Fibroblast of lung (primary cell): ENCODE data around the gene PLXNB1. TPM values are rescaled to one million over a fixed set of nuclear protein-coding genes. Genes with fewer than 3 reads are reported as not detected.

Experiments
- DNase-seq, 2 donors: peaks; one replicate each; pipeline versions ENCODE4 v3.0.0 to v3.0.0-alpha.2; 2010; ENCODE audit warnings: low read depth in 2 of 2
- H2AFZ ChIP-seq: 2 replicates; pipeline ENCODE4 v1.5.1; 2012; ENCODE audit warnings: low read length, control low read depth, inconsistent platforms
- H3K27ac ChIP-seq: 2 replicates; pipeline ENCODE4 v1.5.1; 2011; ENCODE audit warnings: low read length, control low read depth; ENCODE audit not compliant: insufficient read depth
- H3K27me3 ChIP-seq: 2 replicates; pipeline ENCODE4 v1.5.1; 2011; ENCODE audit warnings: mild to moderate bottlenecking, low read length; ENCODE audit not compliant: control insufficient read depth, insufficient read depth
- H3K36me3 ChIP-seq: 2 replicates; pipeline ENCODE4 v1.5.1; 2011; ENCODE audit warnings: low read length; ENCODE audit not compliant: control insufficient read depth, insufficient read depth
- H3K4me1 ChIP-seq: 2 replicates; pipeline ENCODE4 v1.5.1; 2011; ENCODE audit warnings: low read length; ENCODE audit not compliant: control insufficient read depth, insufficient read depth; ENCODE audit errors: extremely low read depth
- H3K4me2 ChIP-seq: 2 replicates; pipeline ENCODE4 v1.5.1; 2011; ENCODE audit warnings: low read length, control low read depth; ENCODE audit not compliant: insufficient read depth; ENCODE audit errors: extremely low read depth
- H3K4me3 ChIP-seq, 4 experiments: fragments of 200-600 bp in 1 of 4; sonication (generic) in 1 of 4; replicated peaks in 1 of 4; 2 replicates each; pipeline ENCODE4 v1.5.1; 2011 to 2016; ENCODE audit warnings: low read length in 4 of 4, low read depth in 3 of 4, mild to moderate bottlenecking in 3 of 4, control low read depth in 2 of 4, inconsistent platforms in 1 of 4, mixed read lengths in 1 of 4; ENCODE audit not compliant: insufficient read depth in 1 of 4; ENCODE audit errors: control extremely low read depth in 1 of 4
- H3K79me2 ChIP-seq: 2 replicates; pipeline ENCODE4 v1.5.1; 2012; ENCODE audit warnings: mild to moderate bottlenecking, low read length, inconsistent platforms; ENCODE audit not compliant: control insufficient read depth, insufficient read depth
- H3K9ac ChIP-seq: 2 replicates; pipeline ENCODE4 v1.5.1; 2011; ENCODE audit warnings: mild to moderate bottlenecking, low read length, control low read depth; ENCODE audit not compliant: insufficient read depth
- H3K9me3 ChIP-seq: 2 replicates; pipeline ENCODE4 v1.5.1; 2012; ENCODE audit warnings: low read depth, low read length; ENCODE audit not compliant: control insufficient read depth, insufficient read depth
- H4K20me1 ChIP-seq: 2 replicates; pipeline ENCODE4 v1.5.1; 2011; ENCODE audit warnings: low read length; ENCODE audit not compliant: control insufficient read depth, insufficient read depth; ENCODE audit errors: extremely low read depth
- CTCF ChIP-seq, 2 donors: IDR thresholded peaks in 1 of 2; conservative IDR thresholded peaks in 1 of 2; 1 replicate in 1 of 2; 2 replicates in 1 of 2; pipeline ENCODE4 v1.5.1; 2011 to 2012; ENCODE audit warnings: low read length in 2 of 2, control low read depth in 1 of 2, inconsistent platforms in 1 of 2, low read depth in 1 of 2, mild to moderate bottlenecking in 1 of 2
- EZH2 ChIP-seq: IDR thresholded peaks from 2 replicates; pipeline ENCODE4 v1.5.1; 2012; ENCODE audit warnings: low read length, control low read depth, mild to moderate bottlenecking; ENCODE audit errors: missing control alignments
- polyA plus RNA-seq, 2 donors: library from polyadenylated mRNA; depleted of rRNA in 1 of 2; stranded (reverse) in 1 of 2; unstranded in 1 of 2; fragments of >200 nt; gene quantifications; 2 replicates each; pipeline ENCODE4 v1.2.1, GENCODE V29; 2011 to 2012; ENCODE audit warnings: missing spikeins in 1 of 2
- total RNA-seq: library from RNA; depleted of rRNA; stranded (reverse); fragments of >200 nt; gene quantifications from 2 replicates; pipeline ENCODE4 v1.2.1, GENCODE V29; 2014

Gene PLXNB1
- total and polyA plus RNA-seq, 2 donors (not counting 1 experiment from before 2014, with no cell fraction given) = 12.8 to 44.6 TPM

DNA sequence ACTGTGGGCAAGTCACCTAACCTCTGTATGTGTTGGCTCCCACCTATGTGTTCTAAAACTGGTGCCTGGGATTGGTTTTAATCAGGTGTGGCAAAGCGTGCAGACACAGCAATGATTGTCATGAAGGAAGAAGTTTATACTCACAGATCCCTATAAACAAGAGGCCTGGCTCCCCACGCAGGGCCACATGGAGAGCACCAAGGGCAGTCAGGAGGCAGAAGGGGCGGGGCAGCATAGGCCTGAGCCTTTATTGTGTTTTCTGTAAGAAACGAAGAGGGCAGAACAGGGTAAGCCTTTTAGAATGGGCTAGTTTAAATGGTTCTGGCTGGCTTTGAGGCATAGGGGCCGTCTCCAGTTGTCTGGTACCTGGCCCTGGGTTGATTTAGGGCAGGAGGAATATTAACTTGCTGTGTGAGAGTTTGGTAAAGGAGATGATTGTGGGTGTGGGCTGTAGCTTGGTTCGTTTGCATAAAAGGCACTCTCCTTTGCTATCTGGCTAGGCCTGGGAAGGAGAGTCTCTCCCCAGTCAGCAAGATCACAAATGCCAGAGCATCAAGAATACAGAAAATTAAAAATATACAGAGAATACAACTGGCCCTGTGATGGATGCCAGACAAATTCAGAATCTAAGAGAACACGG lies 60.1 kb downstream of the PLXNB1 start:
- no peaks in the 10 kb centered on the region for H3K36me3 ChIP-seq
- H3K27ac ChIP-seq = no peak overlapping the region
- DNase-seq = no peak
- no peak overlapping the region for H3K4me2 ChIP-seq
- H3K4me3 ChIP-seq = no peak overlapping the region
- H2AFZ ChIP-seq = no peak overlapping the region
- no peak overlapping the region for H3K9ac ChIP-seq
- TF ChIP-seq EZH2 (no peak), CTCF (conservative IDR thresholded peaks at IDR 0.05 in 1 of 2, IDR thresholded peaks at IDR 0.05 in 1 of 2; ENCODE audit: low read depth in 1 of 2, low read length in 2 of 2) (no peak)
- no peaks in the 10 kb centered on the region for H3K9me3 ChIP-seq
- H3K79me2 ChIP-seq = no peaks in the 10 kb centered on the region
- no peaks in the 10 kb centered on the region for H3K4me1 ChIP-seq
- H4K20me1 ChIP-seq = no peaks in the 10 kb centered on the region
- peaks cover 3% of the 10 kb centered on the region for H3K27me3 ChIP-seq

GRCh38 chr3:48367201-48367600 lies 62.7 kb downstream of the PLXNB1 start:
- Histone ChIP-seq H3K36me3 (no peaks in the 10 kb centered on the region), H3K4me3 (no peak overlapping the region), H2AFZ (no peak overlapping the region), H3K27me3 (no peaks in the 10 kb centered on the region), H3K79me2 (no peaks in the 10 kb centered on the region), H4K20me1 (no peaks in the 10 kb centered on the region), H3K9ac (no peak overlapping the region), H3K4me1 (no peaks in the 10 kb centered on the region), H3K27ac (no peak overlapping the region), H3K9me3 (no peaks in the 10 kb centered on the region), H3K4me2 (no peak overlapping the region)
- no peak for TF ChIP-seq CTCF (conservative IDR thresholded peaks at IDR 0.05 in 1 of 2, IDR thresholded peaks at IDR 0.05 in 1 of 2; ENCODE audit: low read depth in 1 of 2, low read length in 2 of 2)
- TF ChIP-seq EZH2 = no peak
- DNase-seq = no peak

GRCh38 chr3:48364840-48365239 lies 65.0 kb downstream of the PLXNB1 start:
- no peak overlapping the region for H3K4me2 ChIP-seq
- H3K27me3 ChIP-seq = no peaks in the 10 kb centered on the region
- no peak overlapping the region for H3K4me3 ChIP-seq
- H3K9ac ChIP-seq = no peak overlapping the region
- H3K27ac ChIP-seq = no peak overlapping the region
- TF ChIP-seq CTCF (conservative IDR thresholded peaks at IDR 0.05 in 1 of 2, IDR thresholded peaks at IDR 0.05 in 1 of 2; ENCODE audit: low read depth in 1 of 2, low read length in 2 of 2) = no peak
- no peak for TF ChIP-seq EZH2
- no peak for DNase-seq
- H3K79me2 ChIP-seq = no peaks in the 10 kb centered on the region
- H3K4me1 ChIP-seq = no peaks in the 10 kb centered on the region
- H3K36me3 ChIP-seq = no peaks in the 10 kb centered on the region
- no peaks in the 10 kb centered on the region for H3K9me3 ChIP-seq
- H4K20me1 ChIP-seq = no peaks in the 10 kb centered on the region
- no peak overlapping the region for H2AFZ ChIP-seq
